ENCODE data around the gene COA8. TPM values are rescaled to one million over a fixed set of nuclear protein-coding genes. Genes with fewer than 3 reads are reported as not detected.

The COA8 gene
- total and polyA plus RNA-seq, 2 of the 13 experiments (the other 11 are each of a cell fraction or from before 2014, with no cell fraction given): 10.9 to 25.1 TPM

DNA sequence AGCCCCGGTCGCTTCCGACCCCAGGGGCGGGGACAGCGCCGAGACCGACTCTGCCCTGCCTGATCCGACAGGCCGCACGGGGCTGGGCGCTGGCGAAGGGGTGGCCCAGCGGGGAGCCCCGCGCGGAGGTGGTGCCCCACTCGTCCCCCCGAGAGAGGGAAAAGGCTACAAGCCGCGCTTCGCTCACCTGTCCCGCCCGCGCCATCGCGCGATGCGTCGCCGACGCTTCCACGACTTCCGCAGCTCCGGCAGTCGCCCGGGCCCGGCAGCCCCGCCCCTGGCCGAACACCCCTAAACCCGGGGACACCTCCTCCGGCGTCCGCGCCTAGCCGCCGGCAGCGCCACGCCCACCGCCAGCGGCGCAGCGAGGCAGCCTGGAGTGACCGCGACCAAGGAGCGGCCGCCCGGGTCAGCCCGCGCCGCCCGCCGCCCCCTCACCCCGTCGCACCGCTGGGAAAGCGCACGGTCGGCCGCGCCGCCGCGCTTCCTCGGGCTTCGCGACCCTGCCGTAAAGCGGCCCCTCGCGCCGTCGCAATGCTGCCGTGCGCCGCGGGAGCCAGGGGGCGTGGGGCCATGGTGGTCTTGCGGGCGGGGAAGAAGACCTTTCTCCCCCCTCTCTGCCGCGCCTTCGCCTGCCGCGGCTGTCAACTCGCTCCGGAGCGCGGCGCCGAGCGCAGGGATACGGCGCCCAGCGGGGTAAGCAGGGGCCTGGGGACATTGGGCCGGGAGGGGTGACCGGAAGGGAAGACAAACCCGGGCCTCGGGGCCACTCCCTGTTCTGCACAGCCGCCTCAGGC lies at the start of gene COA8, which contains the start of gene BAG5 (continued):
- TF ChIP-seq, protein P1, sequence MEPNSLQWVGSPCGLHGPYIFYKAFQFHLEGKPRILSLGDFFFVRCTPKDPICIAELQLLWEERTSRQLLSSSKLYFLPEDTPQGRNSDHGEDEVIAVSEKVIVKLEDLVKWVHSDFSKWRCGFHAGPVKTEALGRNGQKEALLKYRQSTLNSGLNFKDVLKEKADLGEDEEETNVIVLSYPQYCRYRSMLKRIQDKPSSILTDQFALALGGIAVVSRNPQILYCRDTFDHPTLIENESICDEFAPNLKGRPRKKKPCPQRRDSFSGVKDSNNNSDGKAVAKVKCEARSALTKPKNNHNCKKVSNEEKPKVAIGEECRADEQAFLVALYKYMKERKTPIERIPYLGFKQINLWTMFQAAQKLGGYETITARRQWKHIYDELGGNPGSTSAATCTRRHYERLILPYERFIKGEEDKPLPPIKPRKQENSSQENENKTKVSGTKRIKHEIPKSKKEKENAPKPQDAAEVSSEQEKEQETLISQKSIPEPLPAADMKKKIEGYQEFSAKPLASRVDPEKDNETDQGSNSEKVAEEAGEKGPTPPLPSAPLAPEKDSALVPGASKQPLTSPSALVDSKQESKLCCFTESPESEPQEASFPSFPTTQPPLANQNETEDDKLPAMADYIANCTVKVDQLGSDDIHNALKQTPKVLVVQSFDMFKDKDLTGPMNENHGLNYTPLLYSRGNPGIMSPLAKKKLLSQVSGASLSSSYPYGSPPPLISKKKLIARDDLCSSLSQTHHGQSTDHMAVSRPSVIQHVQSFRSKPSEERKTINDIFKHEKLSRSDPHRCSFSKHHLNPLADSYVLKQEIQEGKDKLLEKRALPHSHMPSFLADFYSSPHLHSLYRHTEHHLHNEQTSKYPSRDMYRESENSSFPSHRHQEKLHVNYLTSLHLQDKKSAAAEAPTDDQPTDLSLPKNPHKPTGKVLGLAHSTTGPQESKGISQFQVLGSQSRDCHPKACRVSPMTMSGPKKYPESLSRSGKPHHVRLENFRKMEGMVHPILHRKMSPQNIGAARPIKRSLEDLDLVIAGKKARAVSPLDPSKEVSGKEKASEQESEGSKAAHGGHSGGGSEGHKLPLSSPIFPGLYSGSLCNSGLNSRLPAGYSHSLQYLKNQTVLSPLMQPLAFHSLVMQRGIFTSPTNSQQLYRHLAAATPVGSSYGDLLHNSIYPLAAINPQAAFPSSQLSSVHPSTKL (CRISPR knock-in tag; IDR thresholded peaks at IDR 0.05): peak; percentile 21; the same call in 1 of the 2 replicates
- TF ChIP-seq, protein P2, sequence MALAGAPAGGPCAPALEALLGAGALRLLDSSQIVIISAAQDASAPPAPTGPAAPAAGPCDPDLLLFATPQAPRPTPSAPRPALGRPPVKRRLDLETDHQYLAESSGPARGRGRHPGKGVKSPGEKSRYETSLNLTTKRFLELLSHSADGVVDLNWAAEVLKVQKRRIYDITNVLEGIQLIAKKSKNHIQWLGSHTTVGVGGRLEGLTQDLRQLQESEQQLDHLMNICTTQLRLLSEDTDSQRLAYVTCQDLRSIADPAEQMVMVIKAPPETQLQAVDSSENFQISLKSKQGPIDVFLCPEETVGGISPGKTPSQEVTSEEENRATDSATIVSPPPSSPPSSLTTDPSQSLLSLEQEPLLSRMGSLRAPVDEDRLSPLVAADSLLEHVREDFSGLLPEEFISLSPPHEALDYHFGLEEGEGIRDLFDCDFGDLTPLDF (CRISPR knock-in tag; IDR thresholded peaks at IDR 0.05): peak; percentile 42; the same call in 1 of the 2 replicates
- TF ChIP-seq SETDB1 (CRISPR knock-in tag; IDR thresholded peaks at IDR 0.05; ENCODE audit: borderline replicate concordance): no peak
- no peak for TF ChIP-seq ZNF749 (CRISPR knock-in tag; IDR thresholded peaks at IDR 0.05; ENCODE audit: borderline replicate concordance)
- TF ChIP-seq, protein P3, sequence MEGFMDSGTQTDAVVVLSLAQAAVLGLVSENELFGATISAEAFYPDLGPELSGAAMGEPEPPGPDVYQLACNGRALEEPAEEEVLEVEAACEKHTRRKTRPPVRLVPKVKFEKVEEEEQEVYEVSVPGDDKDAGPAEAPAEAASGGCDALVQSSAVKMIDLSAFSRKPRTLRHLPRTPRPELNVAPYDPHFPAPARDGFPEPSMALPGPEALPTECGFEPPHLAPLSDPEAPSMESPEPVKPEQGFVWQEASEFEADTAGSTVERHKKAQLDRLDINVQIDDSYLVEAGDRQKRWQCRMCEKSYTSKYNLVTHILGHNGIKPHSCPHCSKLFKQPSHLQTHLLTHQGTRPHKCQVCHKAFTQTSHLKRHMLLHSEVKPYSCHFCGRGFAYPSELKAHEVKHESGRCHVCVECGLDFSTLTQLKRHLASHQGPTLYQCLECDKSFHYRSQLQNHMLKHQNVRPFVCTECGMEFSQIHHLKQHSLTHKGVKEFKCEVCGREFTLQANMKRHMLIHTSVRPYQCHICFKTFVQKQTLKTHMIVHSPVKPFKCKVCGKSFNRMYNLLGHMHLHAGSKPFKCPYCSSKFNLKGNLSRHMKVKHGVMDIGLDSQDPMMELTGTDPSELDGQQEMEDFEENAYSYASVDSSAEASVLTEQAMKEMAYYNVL (CRISPR knock-in tag; IDR thresholded peaks at IDR 0.05; ENCODE audit: borderline replicate concordance): no peak
- 0 out of 2 replicates have a peak, but pooled peaks have one; percentile 30 for TF ChIP-seq BRD4 (CRISPR knock-in tag; IDR thresholded peaks at IDR 0.05)
- TF ChIP-seq THYN1 (CRISPR knock-in tag; IDR thresholded peaks at IDR 0.05; ENCODE audit: borderline replicate concordance, low read depth): 0 out of 2 replicates have a peak, but pooled peaks have one; percentile 85
- TF ChIP-seq SKI (IDR thresholded peaks at IDR 0.05; ENCODE audit: partially characterized antibody): peak; percentile 80
- TF ChIP-seq, protein P4, sequence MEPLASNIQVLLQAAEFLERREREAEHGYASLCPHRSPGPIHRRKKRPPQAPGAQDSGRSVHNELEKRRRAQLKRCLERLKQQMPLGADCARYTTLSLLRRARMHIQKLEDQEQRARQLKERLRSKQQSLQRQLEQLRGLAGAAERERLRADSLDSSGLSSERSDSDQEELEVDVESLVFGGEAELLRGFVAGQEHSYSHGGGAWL (CRISPR knock-in tag; IDR thresholded peaks at IDR 0.05): no peak; the same call in 1 of the 2 replicates
- TF ChIP-seq PBX3 (CRISPR knock-in tag; IDR thresholded peaks at IDR 0.05; ENCODE audit: borderline replicate concordance): peak; percentile 31; the same call in 1 of the 2 replicates
- TF ChIP-seq, protein P5, sequence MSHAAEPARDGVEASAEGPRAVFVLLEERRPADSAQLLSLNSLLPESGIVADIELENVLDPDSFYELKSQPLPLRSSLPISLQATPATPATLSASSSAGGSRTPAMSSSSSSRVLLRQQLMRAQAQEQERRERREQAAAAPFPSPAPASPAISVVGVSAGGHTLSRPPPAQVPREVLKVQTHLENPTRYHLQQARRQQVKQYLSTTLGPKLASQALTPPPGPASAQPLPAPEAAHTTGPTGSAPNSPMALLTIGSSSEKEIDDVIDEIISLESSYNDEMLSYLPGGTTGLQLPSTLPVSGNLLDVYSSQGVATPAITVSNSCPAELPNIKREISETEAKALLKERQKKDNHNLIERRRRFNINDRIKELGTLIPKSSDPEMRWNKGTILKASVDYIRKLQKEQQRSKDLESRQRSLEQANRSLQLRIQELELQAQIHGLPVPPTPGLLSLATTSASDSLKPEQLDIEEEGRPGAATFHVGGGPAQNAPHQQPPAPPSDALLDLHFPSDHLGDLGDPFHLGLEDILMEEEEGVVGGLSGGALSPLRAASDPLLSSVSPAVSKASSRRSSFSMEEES (CRISPR knock-in tag; IDR thresholded peaks at IDR 0.05): no peak
- no peak for TF ChIP-seq ZNF101 (CRISPR knock-in tag; IDR thresholded peaks at IDR 0.05; ENCODE audit: borderline replicate concordance, low read depth)
- 0 out of 2 replicates have a peak, but pooled peaks have one; percentile 54 for TF ChIP-seq ZNF564 (CRISPR knock-in tag; IDR thresholded peaks at IDR 0.05)
- TF ChIP-seq TP53 (CRISPR knock-in tag; conservative IDR thresholded peaks at IDR 0.05): 0 out of 2 replicates have a peak, but pooled peaks have one; percentile 8

Data from HepG2 (cell line).